ENCODE measurements around the gene TMED4.
"Not testable (repeated sequence)": the region's sequence is repeated elsewhere in the genome, so short reads cannot be mapped to it uniquely, and the experiment has no call there.

TMED4 gene

GRCh38 chr7:44602576-44602910, 20.5 kb upstream of the TMED4 start:
- Histone ChIP-seq H3K9ac (ENCODE audit: insufficient read length) (no peak overlapping the region), H3K9me3 (ENCODE audit: low read depth, low read length) (no peaks in the 10 kb centered on the region), H3K4me3 (no peak overlapping the region), H3K36me3 (ENCODE audit: insufficient read depth, low read length) (no peaks in the 10 kb centered on the region), H3K27ac (no peak overlapping the region)
- no peak for DNase-seq (ENCODE audit: low read depth, low spot score)
- TF ChIP-seq POLR2AphosphoS5 (IDR thresholded peaks at IDR 0.05; ENCODE audit: borderline replicate concordance, low read depth, low read length), result no peak

- TF ChIP-seq EZH2 (IDR thresholded peaks at IDR 0.05), result no peak
- no peak for TF ChIP-seq FOXP2 (optimal IDR thresholded peaks at IDR 0.05; ENCODE audit: control extremely low read depth, extremely low read length, insufficient read depth)
- TF ChIP-seq POLR2AphosphoS5 (IDR thresholded peaks at IDR 0.05; ENCODE audit: borderline replicate concordance, low read depth, low read length), result no peak
- Histone ChIP-seq H3K36me3 (ENCODE audit: insufficient read depth, low read length) (no peaks in the 10 kb centered on the region), H3K4me3 (no peak overlapping the region), H3K9ac (ENCODE audit: insufficient read length) (no peak overlapping the region), H3K27ac (no peak overlapping the region), H3K9me3 (ENCODE audit: low read depth, low read length) (no peaks in the 10 kb centered on the region)
- DNase-seq (ENCODE audit: low read depth, low spot score), result no peak
These were observed 17.2 kb upstream of the TMED4 start for GRCh38 chr7:44599222-44599621.

GRCh38 chr7:44597181-44597580, 15.2 kb upstream of the TMED4 start:
- not testable (repeated sequence) for H3K36me3 ChIP-seq (ENCODE audit: insufficient read depth, low read length); H3K9ac ChIP-seq (ENCODE audit: insufficient read length)

DNA sequence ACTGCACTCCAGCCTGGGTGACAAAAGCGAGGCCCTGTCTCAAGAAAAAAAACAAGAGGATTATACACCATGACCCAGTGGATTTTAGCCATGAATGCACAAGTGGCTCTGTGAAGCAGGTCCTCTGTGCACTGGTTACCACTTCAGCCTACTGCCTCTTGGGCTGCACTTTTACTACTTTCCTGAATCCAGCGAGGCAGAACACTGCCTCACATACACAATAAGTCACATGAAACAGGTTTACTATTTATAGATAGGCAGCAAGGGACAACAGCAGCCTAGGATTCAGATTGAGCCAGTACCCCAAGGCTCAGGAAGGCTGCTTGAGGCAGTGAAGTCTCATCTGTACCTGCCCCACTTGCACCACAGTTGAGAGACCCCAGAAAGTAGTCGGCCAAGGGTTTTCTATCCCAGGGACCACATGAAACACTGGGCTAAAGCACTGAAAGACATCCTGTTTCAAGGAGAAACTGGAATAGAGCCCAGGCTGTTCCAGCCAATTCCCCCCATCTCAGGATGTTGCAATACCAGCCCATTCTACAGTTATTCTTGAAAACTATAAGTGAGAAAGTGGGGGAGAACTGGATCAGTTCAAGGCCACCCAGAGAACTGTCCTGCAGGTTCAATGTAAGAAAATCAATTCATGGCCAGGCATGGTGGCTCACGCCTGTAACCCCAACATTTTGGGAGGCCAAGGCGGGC, 14.1 kb upstream of the TMED4 start:
- no peak for DNase-seq (ENCODE audit: low read depth, low spot score)
- TF ChIP-seq FOXP2 (optimal IDR thresholded peaks at IDR 0.05; ENCODE audit: control extremely low read depth, extremely low read length, insufficient read depth) (no peak), POLR2AphosphoS5 (IDR thresholded peaks at IDR 0.05; ENCODE audit: borderline replicate concordance, low read depth, low read length) (no peak), EZH2 (IDR thresholded peaks at IDR 0.05) (no peak)
- H3K9ac ChIP-seq (ENCODE audit: insufficient read length), result no peak overlapping the region
- no peak overlapping the region for H3K4me3 ChIP-seq
- H3K9me3 ChIP-seq (ENCODE audit: low read depth, low read length), result no peaks in the 10 kb centered on the region
- H3K36me3 ChIP-seq (ENCODE audit: insufficient read depth, low read length), result no peaks in the 10 kb centered on the region
- H3K27ac ChIP-seq, result no peak overlapping the region

More at GRCh38 chr7:44597181-44597580, 15.2 kb upstream of the TMED4 start:
- H3K9me3 ChIP-seq (ENCODE audit: low read depth, low read length); DNase-seq (ENCODE audit: low read depth, low spot score); H3K27ac ChIP-seq; H3K4me3 ChIP-seq: not testable (repeated sequence)

DNA sequence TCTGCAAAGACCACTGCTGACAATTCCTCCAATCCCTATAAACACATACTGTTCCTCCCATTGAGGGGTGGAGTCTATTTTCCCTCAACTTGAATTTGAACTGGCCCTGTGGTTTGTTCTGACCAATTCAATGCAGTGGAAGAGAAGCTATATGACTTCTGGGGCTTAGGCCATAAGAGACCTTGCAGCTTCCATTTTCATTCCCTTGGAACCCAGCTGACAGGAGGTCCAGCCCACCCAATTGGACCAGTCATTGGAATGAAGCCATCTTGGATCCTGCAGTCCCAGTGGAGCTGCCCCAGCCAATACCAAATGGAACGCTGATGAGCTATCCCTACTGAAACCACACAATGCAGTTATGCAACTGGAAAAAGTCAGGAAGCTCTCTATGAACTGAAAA, 8.9 kb upstream of the TMED4 start:
- DNase-seq (ENCODE audit: low read depth, low spot score), result no peak
- TF ChIP-seq FOXP2 (optimal IDR thresholded peaks at IDR 0.05; ENCODE audit: control extremely low read depth, extremely low read length, insufficient read depth) (no peak), POLR2AphosphoS5 (IDR thresholded peaks at IDR 0.05; ENCODE audit: borderline replicate concordance, low read depth, low read length) (no peak), EZH2 (IDR thresholded peaks at IDR 0.05) (no peak)
- no peak overlapping the region for H3K9ac ChIP-seq (ENCODE audit: insufficient read length)
- H3K36me3 ChIP-seq (ENCODE audit: insufficient read depth, low read length), result no peaks in the 10 kb centered on the region
- no peak overlapping the region for H3K27ac ChIP-seq
- H3K4me3 ChIP-seq, result no peak overlapping the region
- H3K9me3 ChIP-seq (ENCODE audit: low read depth, low read length), result no peaks in the 10 kb centered on the region

- Histone ChIP-seq H3K9me3 (ENCODE audit: low read depth, low read length) (no peaks in the 10 kb centered on the region), H3K4me3 (no peak overlapping the region), H3K27ac (no peak overlapping the region), H3K9ac (ENCODE audit: insufficient read length) (no peak overlapping the region), H3K36me3 (ENCODE audit: insufficient read depth, low read length) (no peaks in the 10 kb centered on the region)
- DNase-seq (ENCODE audit: low read depth, low spot score), result no peak
- TF ChIP-seq FOXP2 (optimal IDR thresholded peaks at IDR 0.05; ENCODE audit: control extremely low read depth, extremely low read length, insufficient read depth) (no peak), POLR2AphosphoS5 (IDR thresholded peaks at IDR 0.05; ENCODE audit: borderline replicate concordance, low read depth, low read length) (no peak), EZH2 (IDR thresholded peaks at IDR 0.05) (no peak)
These were observed 6.0 kb upstream of the TMED4 start for GRCh38 chr7:44587843-44588711.

- no peak for TF ChIP-seq POLR2AphosphoS5 (IDR thresholded peaks at IDR 0.05; ENCODE audit: borderline replicate concordance, low read depth, low read length)
- no peak for TF ChIP-seq FOXP2 (optimal IDR thresholded peaks at IDR 0.05; ENCODE audit: control extremely low read depth, extremely low read length, insufficient read depth)
- no peak for TF ChIP-seq EZH2 (IDR thresholded peaks at IDR 0.05)
- DNase-seq (ENCODE audit: low read depth, low spot score), result no peak
- H3K4me3 ChIP-seq, result peak overlapping the region; percentile 83
- H3K27ac ChIP-seq, result no peak overlapping the region
- peak overlapping the region; percentile 83 for H3K9ac ChIP-seq (ENCODE audit: insufficient read length)
- H3K9me3 ChIP-seq (ENCODE audit: low read depth, low read length), result no peaks in the 10 kb centered on the region
- peaks cover 24% of the 10 kb centered on the region for H3K36me3 ChIP-seq (ENCODE audit: insufficient read depth, low read length)
These were observed 1.3 kb upstream of the TMED4 start for GRCh38 chr7:44583146-44583865.
